Measurements from ENCODE around the gene HNF1B.
"Not testable (repeated sequence)": the region's sequence is repeated elsewhere in the genome, so short reads cannot be mapped to it uniquely, and the experiment has no call there.

HNF1B gene

DNA sequence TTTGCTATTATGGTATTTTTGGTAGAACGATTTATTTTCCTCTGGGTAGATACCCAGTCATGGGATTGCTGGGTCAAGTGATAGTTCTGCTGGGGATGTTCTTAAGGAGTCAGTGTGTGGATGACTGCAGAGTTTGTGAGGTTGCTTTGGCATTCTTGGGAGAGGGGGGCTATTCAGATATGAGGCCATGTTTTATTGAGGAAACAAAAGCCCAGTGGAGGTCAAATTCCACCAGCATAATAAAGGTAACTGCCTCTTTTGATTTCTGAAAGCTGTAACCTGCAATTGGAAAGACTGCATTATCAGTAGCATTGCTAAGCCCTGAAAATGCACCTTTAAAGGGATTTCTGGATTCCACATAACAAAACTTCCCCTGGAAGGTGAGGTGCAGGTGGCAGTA, 43.7 kb upstream of the HNF1B start:
- no peak for DNase-seq (ENCODE audit: low read depth)
- TF ChIP-seq, protein P1, sequence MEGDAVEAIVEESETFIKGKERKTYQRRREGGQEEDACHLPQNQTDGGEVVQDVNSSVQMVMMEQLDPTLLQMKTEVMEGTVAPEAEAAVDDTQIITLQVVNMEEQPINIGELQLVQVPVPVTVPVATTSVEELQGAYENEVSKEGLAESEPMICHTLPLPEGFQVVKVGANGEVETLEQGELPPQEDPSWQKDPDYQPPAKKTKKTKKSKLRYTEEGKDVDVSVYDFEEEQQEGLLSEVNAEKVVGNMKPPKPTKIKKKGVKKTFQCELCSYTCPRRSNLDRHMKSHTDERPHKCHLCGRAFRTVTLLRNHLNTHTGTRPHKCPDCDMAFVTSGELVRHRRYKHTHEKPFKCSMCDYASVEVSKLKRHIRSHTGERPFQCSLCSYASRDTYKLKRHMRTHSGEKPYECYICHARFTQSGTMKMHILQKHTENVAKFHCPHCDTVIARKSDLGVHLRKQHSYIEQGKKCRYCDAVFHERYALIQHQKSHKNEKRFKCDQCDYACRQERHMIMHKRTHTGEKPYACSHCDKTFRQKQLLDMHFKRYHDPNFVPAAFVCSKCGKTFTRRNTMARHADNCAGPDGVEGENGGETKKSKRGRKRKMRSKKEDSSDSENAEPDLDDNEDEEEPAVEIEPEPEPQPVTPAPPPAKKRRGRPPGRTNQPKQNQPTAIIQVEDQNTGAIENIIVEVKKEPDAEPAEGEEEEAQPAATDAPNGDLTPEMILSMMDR (IDR thresholded peaks at IDR 0.05; ENCODE audit: control insufficient read depth, insufficient read depth, low read depth, low read length, missing control alignments), result no peak
- H3K4me3 ChIP-seq (ENCODE audit: control insufficient read depth, low read depth, low read length), result no peak overlapping the region

DNA sequence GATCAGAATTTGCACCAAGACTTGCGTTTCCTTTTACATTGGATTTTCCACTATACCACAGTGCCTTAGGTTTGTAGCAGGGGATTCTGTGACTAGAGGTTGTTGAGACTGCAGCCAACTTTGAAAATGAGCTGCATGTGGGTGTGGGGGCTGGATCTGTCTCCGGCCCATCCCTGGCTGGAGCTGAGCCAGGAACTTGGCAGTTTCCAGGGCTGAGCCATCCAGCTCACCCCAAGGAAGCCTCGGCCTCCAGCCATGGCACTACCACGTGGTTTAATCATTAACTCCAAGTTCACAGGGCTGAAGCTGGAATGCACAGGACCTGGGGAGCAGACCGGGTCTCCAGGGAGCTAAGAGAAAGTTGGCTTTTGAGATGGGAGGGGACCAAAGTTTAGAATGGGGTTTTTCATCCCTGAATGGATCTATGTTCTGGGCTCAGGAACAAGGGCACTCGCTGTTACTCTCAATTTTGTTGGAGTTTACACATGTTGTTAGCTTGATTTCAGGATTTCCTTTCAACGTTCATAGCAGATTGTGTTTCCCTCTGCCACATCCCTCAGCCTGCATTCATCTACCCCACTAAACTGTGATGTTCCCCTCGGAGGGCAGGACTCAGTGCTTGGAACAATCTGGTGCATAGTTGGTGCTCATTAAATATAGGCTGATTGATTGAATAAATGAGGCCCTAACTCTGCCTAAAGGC, 42.3 kb upstream of the HNF1B start:
- H3K4me3 ChIP-seq (ENCODE audit: control insufficient read depth, low read depth, low read length), result no peak overlapping the region
- no peak for DNase-seq (ENCODE audit: low read depth)
- TF ChIP-seq, protein P1 (IDR thresholded peaks at IDR 0.05; ENCODE audit: control insufficient read depth, insufficient read depth, low read depth, low read length, missing control alignments), result no peak

DNA sequence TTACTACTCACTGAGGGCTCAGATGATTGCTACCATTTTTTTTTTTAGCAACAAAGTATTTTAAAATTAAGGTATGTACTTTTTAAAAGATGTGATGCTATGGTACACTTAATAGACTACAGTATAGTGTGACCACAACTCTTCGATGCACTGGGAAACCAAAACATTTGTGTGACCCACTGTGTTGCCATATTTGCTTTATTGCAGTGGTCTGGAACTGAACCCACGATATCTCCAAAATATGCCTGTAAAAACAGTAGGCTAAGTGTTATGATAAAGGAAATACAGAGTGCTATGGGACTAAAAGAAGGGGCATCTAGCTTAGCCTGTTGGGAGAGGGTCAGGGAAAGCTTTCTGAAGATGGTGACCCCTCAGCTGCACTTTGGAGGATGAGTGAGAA, 41.6 kb upstream of the HNF1B start:
- TF ChIP-seq, protein P1 (IDR thresholded peaks at IDR 0.05; ENCODE audit: control insufficient read depth, insufficient read depth, low read depth, low read length, missing control alignments), result no peak
- DNase-seq (ENCODE audit: low read depth), result no peak
- no peak overlapping the region for H3K4me3 ChIP-seq (ENCODE audit: control insufficient read depth, low read depth, low read length)

DNA sequence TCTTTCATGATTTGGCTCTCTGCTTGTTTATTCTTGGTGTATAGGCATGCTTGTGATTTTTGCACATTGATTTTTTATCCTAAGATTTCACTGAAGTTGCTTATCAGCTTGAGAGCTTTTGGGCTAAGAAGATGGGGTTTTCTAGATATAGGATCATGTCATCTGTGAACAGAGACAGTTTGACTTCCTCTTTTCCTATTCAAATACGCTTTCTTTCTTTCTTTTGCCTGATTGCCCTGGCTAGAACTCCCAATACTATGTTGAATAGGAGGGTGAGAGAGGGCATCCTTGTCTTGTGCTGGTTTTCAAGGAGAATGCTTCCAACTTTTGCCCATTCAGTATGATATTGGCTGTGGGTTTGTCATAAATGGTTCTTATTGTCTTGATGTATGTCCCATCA, 37.6 kb upstream of the HNF1B start:
- DNase-seq (ENCODE audit: low read depth); H3K4me3 ChIP-seq (ENCODE audit: control insufficient read depth, low read depth, low read length): not testable (repeated sequence)

DNA sequence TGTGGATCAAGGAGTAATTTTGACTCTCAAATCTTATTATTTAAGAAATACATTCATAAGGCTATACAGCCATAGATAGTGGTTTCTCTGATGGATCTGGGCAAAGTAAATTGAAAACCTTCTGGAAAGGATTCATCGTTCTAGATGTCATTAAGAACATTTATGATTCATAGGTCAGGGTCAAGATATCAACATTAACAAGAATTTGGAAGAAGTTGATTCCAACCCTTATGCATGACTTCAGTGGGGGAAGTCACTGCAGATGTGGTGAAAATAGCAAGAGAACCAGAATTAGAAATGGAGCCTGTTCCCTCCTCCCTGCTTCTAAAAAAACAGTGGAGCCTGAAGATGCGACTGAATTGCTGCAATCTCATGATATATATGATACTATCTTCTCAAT, 36.6 kb upstream of the HNF1B start:
- no peak overlapping the region for H3K4me3 ChIP-seq (ENCODE audit: control insufficient read depth, low read depth, low read length)
- TF ChIP-seq, protein P1 (IDR thresholded peaks at IDR 0.05; ENCODE audit: control insufficient read depth, insufficient read depth, low read depth, low read length, missing control alignments), result no peak
- DNase-seq (ENCODE audit: low read depth), result no peak

DNA sequence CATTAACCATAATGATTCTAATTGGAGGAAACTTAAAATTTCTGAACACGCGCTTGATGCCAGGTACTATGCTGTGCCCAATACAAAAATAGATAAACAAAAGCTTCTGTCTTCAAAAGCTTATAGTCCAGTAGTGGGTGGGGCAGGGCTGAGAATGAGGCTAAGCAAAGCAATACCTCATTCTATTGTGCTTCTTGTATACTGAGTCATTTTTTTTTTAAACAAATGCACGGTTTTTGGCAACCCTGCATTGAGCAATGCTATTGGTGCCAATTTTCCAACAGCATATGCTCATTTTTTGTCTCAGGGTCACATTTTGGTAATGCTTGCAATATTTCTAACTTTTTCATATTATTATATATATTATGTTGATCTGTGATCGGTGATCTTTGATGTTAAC, 34.7 kb upstream of the HNF1B start:
- no peak overlapping the region for H3K4me3 ChIP-seq (ENCODE audit: control insufficient read depth, low read depth, low read length)
- peak; percentile 27 for DNase-seq (ENCODE audit: low read depth)
- TF ChIP-seq, protein P1 (IDR thresholded peaks at IDR 0.05; ENCODE audit: control insufficient read depth, insufficient read depth, low read depth, low read length, missing control alignments), result no peak

DNA sequence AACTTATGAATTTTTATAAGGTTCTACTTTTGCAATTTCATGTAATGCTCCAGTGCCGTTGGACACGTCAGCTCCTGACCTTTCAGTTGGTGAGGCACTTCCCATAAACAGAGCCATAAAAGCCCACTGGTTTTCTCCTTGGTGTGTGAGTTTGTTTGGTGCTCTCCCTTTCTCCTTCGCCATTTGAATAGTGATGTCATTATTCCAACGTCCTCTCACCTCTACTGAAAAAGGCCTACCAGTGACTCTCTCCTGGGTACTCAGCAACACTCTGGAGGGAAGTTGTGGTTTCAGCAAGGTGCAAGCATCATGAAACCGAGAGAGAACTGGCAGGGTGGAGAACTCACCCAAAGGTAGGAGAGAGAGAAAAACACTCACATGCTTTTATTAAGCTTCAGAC, 29.6 kb upstream of the HNF1B start:
- DNase-seq (ENCODE audit: low read depth), result no peak
- TF ChIP-seq, protein P1 (IDR thresholded peaks at IDR 0.05; ENCODE audit: control insufficient read depth, insufficient read depth, low read depth, low read length, missing control alignments), result no peak
- H3K4me3 ChIP-seq (ENCODE audit: control insufficient read depth, low read depth, low read length), result no peak overlapping the region
